Fibroblast of the aortic adventitia (primary cell): ENCODE measurements around the gene SNCAIP. TPM values are rescaled to one million over a fixed set of nuclear protein-coding genes. Genes with fewer than 3 reads are reported as not detected.
A peak's percentile ranks its signal among the peaks of the same experiment; 100 is the strongest.

Source experiments
- DNase-seq: peaks from one replicate; pipeline ENCODE4 v3.0.0-alpha.2; 2010; ENCODE audit warnings: low read depth
- H3K4me3 ChIP-seq: 2 replicates; pipeline ENCODE4 v1.5.1; 2011; ENCODE audit warnings: low read depth, mild to moderate bottlenecking, control low read depth, low read length, moderate library complexity
- total RNA-seq: library from RNA; depleted of rRNA; stranded (reverse); fragments of >200 nt; gene quantifications from 2 replicates; pipeline ENCODE4 v1.2.3, GENCODE V29; 2012; ENCODE audit warnings: low replicate concordance
- TF ChIP-seq, protein P1 (sequence below): IDR thresholded peaks from 2 replicates; pipeline ENCODE4 v1.5.1; 2011; ENCODE audit warnings: mild to moderate bottlenecking, low read length, control low read depth, inconsistent platforms; ENCODE audit not compliant: insufficient read depth

The SNCAIP gene
- total RNA-seq, 1 donor: 0.18 TPM

DNA sequence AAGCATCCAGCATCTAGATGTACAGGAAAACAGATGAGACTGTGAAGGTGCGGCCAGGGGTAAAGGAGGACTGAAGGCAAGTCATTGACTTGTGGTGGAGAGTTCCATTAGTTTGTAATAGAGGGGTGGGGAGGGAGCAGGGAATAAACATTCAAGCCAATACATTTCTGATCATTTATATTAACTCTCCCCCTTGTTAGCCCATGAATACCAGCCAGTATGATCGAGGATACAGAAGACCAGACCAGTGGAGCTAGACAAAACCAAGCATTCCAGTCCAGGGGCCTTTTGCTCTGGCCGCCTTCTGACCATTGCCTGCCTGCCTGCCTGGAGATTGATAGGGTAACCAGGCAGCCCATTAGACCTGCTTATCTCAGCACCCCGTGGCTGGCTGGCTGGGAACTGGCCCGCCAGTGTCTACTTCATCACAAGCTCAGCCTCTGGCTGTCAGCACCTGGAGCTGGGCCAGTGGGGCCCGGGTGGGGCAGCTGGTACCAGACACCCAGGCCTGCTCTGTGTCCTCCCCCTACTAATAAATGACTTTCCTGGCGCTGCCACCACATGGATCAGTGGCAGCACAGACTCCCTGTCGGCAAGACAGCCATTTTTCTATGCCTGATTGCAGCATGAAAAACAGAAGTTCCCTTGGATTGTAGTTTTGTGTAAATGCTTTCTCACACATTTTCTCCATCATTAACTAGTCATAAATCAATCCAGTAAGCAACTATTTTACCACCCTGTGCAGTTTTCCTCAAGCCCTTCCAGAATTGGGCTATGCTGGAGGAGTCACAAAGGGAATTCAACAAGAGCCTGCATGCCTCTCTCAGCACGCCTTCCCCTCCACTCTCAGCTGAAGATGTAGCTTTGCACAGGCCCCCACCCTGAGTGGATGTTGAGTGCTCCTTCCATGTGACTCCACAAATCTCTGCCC is 181.3 kb downstream of the SNCAIP start:
- H3K4me3 ChIP-seq: no peak overlapping the region
- no peak for DNase-seq
- TF ChIP-seq, protein P1, sequence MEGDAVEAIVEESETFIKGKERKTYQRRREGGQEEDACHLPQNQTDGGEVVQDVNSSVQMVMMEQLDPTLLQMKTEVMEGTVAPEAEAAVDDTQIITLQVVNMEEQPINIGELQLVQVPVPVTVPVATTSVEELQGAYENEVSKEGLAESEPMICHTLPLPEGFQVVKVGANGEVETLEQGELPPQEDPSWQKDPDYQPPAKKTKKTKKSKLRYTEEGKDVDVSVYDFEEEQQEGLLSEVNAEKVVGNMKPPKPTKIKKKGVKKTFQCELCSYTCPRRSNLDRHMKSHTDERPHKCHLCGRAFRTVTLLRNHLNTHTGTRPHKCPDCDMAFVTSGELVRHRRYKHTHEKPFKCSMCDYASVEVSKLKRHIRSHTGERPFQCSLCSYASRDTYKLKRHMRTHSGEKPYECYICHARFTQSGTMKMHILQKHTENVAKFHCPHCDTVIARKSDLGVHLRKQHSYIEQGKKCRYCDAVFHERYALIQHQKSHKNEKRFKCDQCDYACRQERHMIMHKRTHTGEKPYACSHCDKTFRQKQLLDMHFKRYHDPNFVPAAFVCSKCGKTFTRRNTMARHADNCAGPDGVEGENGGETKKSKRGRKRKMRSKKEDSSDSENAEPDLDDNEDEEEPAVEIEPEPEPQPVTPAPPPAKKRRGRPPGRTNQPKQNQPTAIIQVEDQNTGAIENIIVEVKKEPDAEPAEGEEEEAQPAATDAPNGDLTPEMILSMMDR: no peak

DNA sequence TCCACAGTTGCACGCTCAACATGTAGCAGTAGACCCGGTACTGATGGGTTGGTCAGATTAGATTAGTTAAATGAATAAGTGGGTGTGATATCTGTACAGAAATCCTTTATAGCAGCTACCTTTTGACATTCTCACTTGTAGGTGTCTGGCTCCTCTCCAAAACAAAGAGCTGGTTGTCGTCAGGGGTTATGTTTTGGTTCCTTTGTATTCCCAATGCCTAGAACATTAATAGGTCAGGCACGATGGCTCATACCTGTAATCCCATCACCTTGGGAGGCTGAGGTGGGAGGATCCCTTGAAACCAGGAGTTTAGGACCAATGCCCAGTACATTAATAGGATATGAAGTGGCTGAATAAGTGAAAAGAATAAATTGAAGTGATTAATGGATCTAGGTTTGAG is 182.1 kb downstream of the SNCAIP start:
- DNase-seq: no peak
- no peak overlapping the region for H3K4me3 ChIP-seq
- TF ChIP-seq, protein P1: no peak

DNA sequence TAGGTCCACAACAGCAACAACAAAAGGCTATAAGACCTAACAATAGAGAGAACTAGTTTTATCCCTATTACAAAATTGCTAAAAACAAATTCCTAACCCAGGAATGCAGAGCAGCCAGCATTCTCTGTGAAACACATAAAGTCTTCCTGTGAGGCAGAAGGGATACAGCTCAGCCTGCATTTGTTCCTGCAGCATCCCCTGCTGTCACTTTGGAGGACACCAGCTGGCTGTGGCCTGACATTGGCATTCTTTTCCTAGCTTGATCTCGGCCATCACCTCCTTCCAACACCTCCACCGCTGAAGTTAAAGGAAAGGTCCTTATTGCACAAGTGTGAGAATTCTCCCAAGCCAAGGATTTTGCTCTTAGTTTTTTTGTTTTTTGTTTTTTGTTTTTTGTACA is 186.1 kb downstream of the SNCAIP start:
- TF ChIP-seq, protein P1: peak; percentile 13
- no peak overlapping the region for H3K4me3 ChIP-seq
- DNase-seq: no peak

DNA sequence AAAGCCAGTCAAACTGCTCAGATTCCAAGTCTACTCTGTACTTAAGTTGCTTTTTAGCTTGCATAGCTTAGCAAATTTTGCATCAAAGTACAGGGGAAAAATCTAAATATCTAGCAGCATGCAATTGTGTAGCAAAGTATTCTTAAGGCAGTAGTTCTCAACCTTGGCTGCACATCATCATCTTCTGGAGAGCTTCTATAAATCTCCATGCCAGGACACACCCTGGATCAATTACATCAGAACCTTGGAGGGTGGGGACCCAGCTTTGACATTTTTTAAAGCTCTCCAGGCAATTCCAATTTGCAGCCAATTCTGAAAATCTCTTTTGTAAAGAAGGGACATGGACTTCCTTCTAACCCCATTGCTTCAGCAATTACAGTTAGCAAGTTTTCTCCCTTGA is 187.5 kb downstream of the SNCAIP start:
- TF ChIP-seq, protein P1: no peak
- DNase-seq: peak; percentile 40
- no peak overlapping the region for H3K4me3 ChIP-seq

DNA sequence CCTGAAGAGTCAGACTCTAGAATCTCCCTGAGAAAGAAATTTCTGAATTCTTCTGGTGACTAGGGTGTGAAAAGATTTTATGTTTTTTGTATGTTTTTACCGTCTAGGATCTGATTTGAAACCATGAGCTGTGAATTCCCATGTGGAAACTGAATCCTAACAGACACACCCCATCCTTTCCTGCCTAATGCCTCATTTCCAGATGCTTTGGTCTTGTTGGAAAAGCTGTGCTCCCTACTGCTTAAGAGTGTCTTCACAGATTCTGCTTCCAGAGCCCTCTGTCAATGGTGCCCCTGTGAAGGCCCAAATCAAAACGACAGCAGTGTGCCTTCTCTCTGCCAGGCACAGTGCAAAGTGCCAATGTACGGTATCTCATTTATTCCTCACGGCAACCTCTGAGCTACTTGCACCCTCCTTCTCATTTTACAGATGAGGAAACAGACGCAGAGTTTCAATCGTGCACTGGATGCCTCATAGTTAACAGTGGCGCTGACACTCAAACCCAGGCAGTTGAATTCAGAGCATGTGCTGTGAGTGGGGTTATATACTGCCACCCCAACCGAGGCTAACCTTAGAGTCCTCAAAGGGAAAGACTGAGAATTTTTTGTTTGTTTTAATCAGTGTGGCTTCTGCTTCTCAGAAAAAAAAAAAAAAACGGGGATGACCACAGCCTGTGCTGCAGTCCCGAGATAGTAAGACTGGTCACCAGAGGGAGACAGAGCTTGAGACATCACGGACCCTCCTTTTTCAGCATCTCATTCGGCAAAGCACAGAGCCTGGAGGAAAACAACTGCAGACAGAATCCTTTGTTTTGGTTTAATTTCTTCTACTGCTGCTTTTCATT is 188.4 kb downstream of the SNCAIP start:
- peak overlapping the region; percentile 14 for H3K4me3 ChIP-seq
- TF ChIP-seq, protein P1: peak; percentile 67
- peak; percentile 74 for DNase-seq

DNA sequence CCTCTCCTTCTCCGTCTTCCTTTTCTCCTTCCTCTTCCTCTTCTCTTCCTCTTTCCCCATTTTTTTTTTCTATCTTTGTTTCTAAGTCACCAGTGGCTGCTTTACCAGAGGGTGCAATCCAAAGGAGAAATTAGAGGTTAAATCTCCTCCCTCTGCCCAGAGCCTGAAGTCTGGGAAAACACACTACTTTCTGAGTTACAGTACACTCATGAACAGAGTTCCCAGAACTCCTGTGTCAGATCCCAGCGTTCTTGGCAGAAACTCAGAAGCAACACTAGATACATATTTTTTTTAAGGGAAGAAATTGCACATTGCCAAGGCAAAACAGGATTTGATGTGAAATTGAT is 189.0 kb downstream of the SNCAIP start:
- no peak overlapping the region for H3K4me3 ChIP-seq
- DNase-seq: peak; percentile 69
- TF ChIP-seq, protein P1: no peak
